HG02885 (cell line): ENCODE data around the gene RAD21L1.
"Not testable (repeated sequence)": the region's sequence is repeated elsewhere in the genome, so short reads cannot be mapped to it uniquely, and the experiment has no call there.

Experiments used
- ATAC-seq: cut with Tn5 transposase; IDR thresholded peaks from one replicate; pipeline ENCODE4 v1.9.1; 2021; ENCODE audit warnings: mild to moderate bottlenecking; ENCODE audit not compliant: unreplicated experiment, poor library complexity

RAD21L1 gene

GRCh38 chr20:1222750-1223149, 3.1 kb upstream of the RAD21L1 start:
- not testable (repeated sequence) for ATAC-seq

GRCh38 chr20:1224205-1224890, 1.5 kb upstream of the RAD21L1 start:
- ATAC-seq = no peak

- ATAC-seq = peak; percentile 23
These were observed 521 bp upstream of the RAD21L1 start for GRCh38 chr20:1225263-1225782.

GRCh38 chr20:1229541-1229940, 3.7 kb downstream of the RAD21L1 start:
- no peak for ATAC-seq

- peak; percentile 55 for ATAC-seq
These were observed 6.7 kb downstream of the RAD21L1 start for GRCh38 chr20:1232286-1233111.

- no peak for ATAC-seq
These were observed 14.7 kb downstream of the RAD21L1 start for GRCh38 chr20:1240549-1240948.

- ATAC-seq = no peak
These were observed 15.6 kb downstream of the RAD21L1 start for GRCh38 chr20:1241456-1241855.

GRCh38 chr20:1242099-1242498, 16.3 kb downstream of the RAD21L1 start:
- ATAC-seq = no peak

- ATAC-seq = no peak
These were observed 16.7 kb downstream of the RAD21L1 start for GRCh38 chr20:1242530-1242929.

GRCh38 chr20:1245578-1245977, 19.7 kb downstream of the RAD21L1 start:
- no peak for ATAC-seq

- ATAC-seq = no peak
These were observed 21.8 kb downstream of the RAD21L1 start for GRCh38 chr20:1247689-1248088.

- ATAC-seq = not testable (repeated sequence)
These were observed 24.4 kb downstream of the RAD21L1 start for GRCh38 chr20:1250282-1250681.

- ATAC-seq = no peak
These were observed 26.6 kb downstream of the RAD21L1 start for GRCh38 chr20:1252416-1252815.

GRCh38 chr20:1254254-1254653, 28.4 kb downstream of the RAD21L1 start:
- no peak for ATAC-seq

GRCh38 chr20:1255675-1256074, 29.8 kb downstream of the RAD21L1 start:
- ATAC-seq = no peak

GRCh38 chr20:1263853-1264252, 38.0 kb downstream of the RAD21L1 start:
- no peak for ATAC-seq

GRCh38 chr20:1264727-1265126, 38.9 kb downstream of the RAD21L1 start:
- ATAC-seq = no peak

- no peak for ATAC-seq
These were observed 39.5 kb downstream of the RAD21L1 start for GRCh38 chr20:1265226-1265915.

- ATAC-seq = no peak
These were observed 40.0 kb downstream of the RAD21L1 start for GRCh38 chr20:1265916-1266166.

- peak; percentile 64 for ATAC-seq
These were observed 40.5 kb downstream of the RAD21L1 start, which contains the start of gene SNPH for GRCh38 chr20:1266167-1266973. Gene SNPH, plus strand, starts transcription at chr20:1266294. Its CDS starts 29,946 bp downstream, at chr20:1296240.
